SU-DHL-6 (cell line): ENCODE results near the gene SIX5.

Experiments
- H2AFZ ChIP-seq: fragments of 200-600 bp; sonication (generic); 2 replicates; pipeline ENCODE4 v1.6.1; 2014; ENCODE audit warnings: low read depth, mild to moderate bottlenecking, moderate library complexity, mixed read lengths, antibody characterized with exemption, low read length; ENCODE audit not compliant: severe bottlenecking
- H3F3A ChIP-seq: fragments of 200-600 bp; shearing (Covaris generic); 2 replicates; pipeline ENCODE4 v1.6.0; 2016; ENCODE audit warnings: antibody characterized with exemption, mild to moderate bottlenecking; ENCODE audit not compliant: insufficient read depth
- H3K27ac ChIP-seq: fragments of 200-600 bp; sonication (generic); 2 replicates; pipeline ENCODE4 v1.5.1; 2016; ENCODE audit warnings: low read depth, mild to moderate bottlenecking, low read length, moderate library complexity, mixed read lengths
- H3K27me3 ChIP-seq: fragments of 200-600 bp; sonication (generic), shearing (Covaris generic); 2 replicates; pipeline ENCODE4 v1.6.0; 2014; ENCODE audit warnings: mild to moderate bottlenecking, low read length
- H3K36me3 ChIP-seq: fragments of 200-600 bp; sonication (generic); 2 replicates; pipeline ENCODE4 v1.6.1; 2014; ENCODE audit warnings: mild to moderate bottlenecking, low read length, mixed read lengths
- H3K4me2 ChIP-seq: fragments of 300-600, 200-600 bp; shearing (Covaris generic), sonication (generic); 2 replicates; pipeline ENCODE4 v1.6.0; 2014; ENCODE audit warnings: low read length, low read depth, mild to moderate bottlenecking; ENCODE audit not compliant: poor library complexity, severe bottlenecking
- H3K4me3 ChIP-seq: fragments of 200-600 bp; sonication (generic); 2 replicates; pipeline ENCODE4 v1.5.1; 2014; ENCODE audit warnings: antibody characterized with exemption, low read length, mild to moderate bottlenecking, mixed read lengths; ENCODE audit not compliant: insufficient read depth, poor library complexity, severe bottlenecking
- H3K79me2 ChIP-seq: fragments of 200-600 bp; sonication (generic); 2 replicates; pipeline ENCODE4 v1.6.1; 2014; ENCODE audit warnings: mild to moderate bottlenecking, low read length, moderate library complexity; ENCODE audit not compliant: insufficient read depth
- H3K9ac ChIP-seq: fragments of 200-600 bp; sonication (generic); 2 replicates; pipeline ENCODE4 v1.7.0; 2014; ENCODE audit warnings: mild to moderate bottlenecking, low read length
- H3K9me2 ChIP-seq: fragments of 200-600 bp; sonication (generic); replicated peaks from 2 replicates; pipeline ENCODE4 v1.6.1; 2014; ENCODE audit warnings: low read length; ENCODE audit not compliant: insufficient read depth
- H3K9me3 ChIP-seq: fragments of 200-600 bp; sonication (generic); 2 replicates; pipeline ENCODE4 v1.6.1; 2014; ENCODE audit warnings: low read length, mixed read lengths; ENCODE audit not compliant: insufficient read depth
- H4K20me1 ChIP-seq: fragments of 200-600 bp; sonication (generic); 2 replicates; pipeline ENCODE4 v1.6.1; 2014; ENCODE audit warnings: low read depth, mild to moderate bottlenecking, antibody characterized with exemption, low read length, moderate library complexity, mixed read lengths
- EZH2phosphoT487 ChIP-seq: fragments of 200-600 bp; sonication (generic), shearing (Covaris generic); conservative IDR thresholded peaks from 2 replicates; pipeline ENCODE4 v1.6.1; 2018; ENCODE audit warnings: mild to moderate bottlenecking, antibody characterized with exemption, low read length, moderate library complexity, mixed read lengths
- TF ChIP-seq, protein P1 (sequence below): fragments of 200-600 bp; sonication (generic); IDR thresholded peaks from one replicate; pipeline ENCODE4 v1.5.1; 2017; ENCODE audit warnings: antibody characterized with exemption, mild to moderate bottlenecking, low read length, moderate library complexity; ENCODE audit not compliant: insufficient read depth, poor library complexity, severe bottlenecking

Gene SIX5

DNA sequence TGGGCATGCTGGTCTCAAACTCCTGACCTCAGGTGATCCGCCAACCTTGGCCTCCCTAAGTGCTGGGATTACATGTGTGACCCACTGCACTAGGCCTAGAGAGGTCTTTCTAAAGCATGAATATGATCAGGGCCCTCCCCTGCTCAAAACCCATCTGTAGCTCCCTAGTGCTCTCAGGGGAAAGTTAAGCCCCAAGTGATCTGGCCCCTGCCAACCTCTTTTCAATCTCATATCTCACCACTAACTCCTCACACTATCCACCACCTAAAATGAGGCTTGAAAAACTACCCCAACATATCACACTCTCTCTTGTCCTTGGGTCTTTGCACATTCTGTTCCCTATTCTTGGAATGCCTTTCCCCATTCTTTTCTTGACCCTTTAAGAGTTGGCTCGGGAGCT lies 25.6 kb upstream of the SIX5 start:
- no peaks in the 10 kb centered on the region for H3K9me3 ChIP-seq
- no peak overlapping the region for H3K4me3 ChIP-seq
- H3K9ac ChIP-seq: no peak overlapping the region
- H2AFZ ChIP-seq: no peak overlapping the region
- no peaks in the 10 kb centered on the region for H3K9me2 ChIP-seq
- no peaks in the 10 kb centered on the region for H3K36me3 ChIP-seq
- H3K27me3 ChIP-seq: no peaks in the 10 kb centered on the region
- H3K27ac ChIP-seq: no peak overlapping the region
- H3F3A ChIP-seq: no peaks in the 10 kb centered on the region
- TF ChIP-seq, protein P1, sequence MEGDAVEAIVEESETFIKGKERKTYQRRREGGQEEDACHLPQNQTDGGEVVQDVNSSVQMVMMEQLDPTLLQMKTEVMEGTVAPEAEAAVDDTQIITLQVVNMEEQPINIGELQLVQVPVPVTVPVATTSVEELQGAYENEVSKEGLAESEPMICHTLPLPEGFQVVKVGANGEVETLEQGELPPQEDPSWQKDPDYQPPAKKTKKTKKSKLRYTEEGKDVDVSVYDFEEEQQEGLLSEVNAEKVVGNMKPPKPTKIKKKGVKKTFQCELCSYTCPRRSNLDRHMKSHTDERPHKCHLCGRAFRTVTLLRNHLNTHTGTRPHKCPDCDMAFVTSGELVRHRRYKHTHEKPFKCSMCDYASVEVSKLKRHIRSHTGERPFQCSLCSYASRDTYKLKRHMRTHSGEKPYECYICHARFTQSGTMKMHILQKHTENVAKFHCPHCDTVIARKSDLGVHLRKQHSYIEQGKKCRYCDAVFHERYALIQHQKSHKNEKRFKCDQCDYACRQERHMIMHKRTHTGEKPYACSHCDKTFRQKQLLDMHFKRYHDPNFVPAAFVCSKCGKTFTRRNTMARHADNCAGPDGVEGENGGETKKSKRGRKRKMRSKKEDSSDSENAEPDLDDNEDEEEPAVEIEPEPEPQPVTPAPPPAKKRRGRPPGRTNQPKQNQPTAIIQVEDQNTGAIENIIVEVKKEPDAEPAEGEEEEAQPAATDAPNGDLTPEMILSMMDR: no peak
- TF ChIP-seq EZH2phosphoT487: no peak
- peaks cover 10% of the 10 kb centered on the region for H3K79me2 ChIP-seq
- H4K20me1 ChIP-seq: no peaks in the 10 kb centered on the region
- no peak overlapping the region for H3K4me2 ChIP-seq

DNA sequence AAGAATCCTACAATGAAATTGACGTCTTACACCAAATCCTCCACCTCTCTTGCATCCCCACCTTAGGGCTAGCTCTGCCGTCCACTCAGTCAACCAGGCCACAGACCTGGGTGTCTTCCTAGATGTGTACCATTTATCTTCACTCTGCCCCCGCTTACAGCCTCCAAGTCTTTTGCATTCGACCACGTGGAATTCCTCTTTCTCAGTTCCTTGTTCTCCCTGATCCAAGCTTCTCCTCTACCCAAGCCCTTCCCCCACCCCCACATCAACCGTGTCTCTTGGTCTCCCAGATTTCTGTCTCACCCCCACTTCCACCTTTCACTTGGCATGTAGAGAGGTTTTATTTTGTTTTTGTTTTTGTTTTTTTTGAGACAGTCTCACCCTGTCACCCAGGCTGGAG lies 24.8 kb upstream of the SIX5 start:
- H3K4me2 ChIP-seq: no peak overlapping the region

DNA sequence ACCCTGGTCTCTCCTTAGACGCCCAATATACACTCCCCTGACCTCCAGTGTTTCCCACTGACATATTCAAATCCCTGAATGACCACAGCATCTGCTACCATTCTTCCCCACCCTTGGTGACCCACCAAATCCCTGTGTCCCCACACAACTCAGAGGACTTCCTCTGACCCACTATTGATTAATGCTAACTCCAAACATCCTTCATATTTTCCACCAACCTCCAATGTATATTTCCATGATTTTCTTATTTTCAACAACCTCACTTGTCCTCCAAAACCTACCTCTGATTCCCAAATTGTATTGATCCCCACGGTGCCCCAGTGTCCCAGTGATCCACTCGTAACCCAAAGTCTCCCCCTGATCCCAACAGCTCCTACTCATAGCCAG lies 24.1 kb upstream of the SIX5 start:
- H3F3A ChIP-seq: no peaks in the 10 kb centered on the region
- H2AFZ ChIP-seq: no peak overlapping the region
- no peak overlapping the region for H3K9ac ChIP-seq
- no peaks in the 10 kb centered on the region for H3K27me3 ChIP-seq
- H3K4me3 ChIP-seq: peak overlapping the region; percentile 22
- no peak for TF ChIP-seq EZH2phosphoT487
- TF ChIP-seq, protein P1: no peak
- no peaks in the 10 kb centered on the region for H3K36me3 ChIP-seq
- H3K27ac ChIP-seq: no peak overlapping the region
- H4K20me1 ChIP-seq: no peaks in the 10 kb centered on the region
- H3K9me3 ChIP-seq: no peaks in the 10 kb centered on the region
- H3K79me2 ChIP-seq: peaks cover 10% of the 10 kb centered on the region
- H3K9me2 ChIP-seq: no peaks in the 10 kb centered on the region
- peak overlapping the region; percentile 36 for H3K4me2 ChIP-seq

More for the DNA sequence above, 24.8 kb upstream of the SIX5 start:
- Histone ChIP-seq H3K9ac (no peak overlapping the region), H3K9me2 (no peaks in the 10 kb centered on the region), H3K4me3 (no peak overlapping the region), H2AFZ (no peak overlapping the region), H3K27ac (no peak overlapping the region), H3K27me3 (no peaks in the 10 kb centered on the region), H3K36me3 (no peaks in the 10 kb centered on the region), H3K79me2 (peaks cover 10% of the 10 kb centered on the region), H3K9me3 (no peaks in the 10 kb centered on the region), H3F3A (no peaks in the 10 kb centered on the region), H4K20me1 (no peaks in the 10 kb centered on the region)
- TF ChIP-seq, protein P1: no peak
